GM19240 (cell line): ENCODE data around the gene ANKRD55.
"Not testable (repeated sequence)": the region's sequence is repeated elsewhere in the genome, so short reads cannot be mapped to it uniquely, and the experiment has no call there.

Experiments used
- DNase-seq: peaks from one replicate; pipeline ENCODE4 v3.0.0; 2011; ENCODE audit warnings: low spot score; ENCODE audit not compliant: insufficient read length

Gene ANKRD55

DNA sequence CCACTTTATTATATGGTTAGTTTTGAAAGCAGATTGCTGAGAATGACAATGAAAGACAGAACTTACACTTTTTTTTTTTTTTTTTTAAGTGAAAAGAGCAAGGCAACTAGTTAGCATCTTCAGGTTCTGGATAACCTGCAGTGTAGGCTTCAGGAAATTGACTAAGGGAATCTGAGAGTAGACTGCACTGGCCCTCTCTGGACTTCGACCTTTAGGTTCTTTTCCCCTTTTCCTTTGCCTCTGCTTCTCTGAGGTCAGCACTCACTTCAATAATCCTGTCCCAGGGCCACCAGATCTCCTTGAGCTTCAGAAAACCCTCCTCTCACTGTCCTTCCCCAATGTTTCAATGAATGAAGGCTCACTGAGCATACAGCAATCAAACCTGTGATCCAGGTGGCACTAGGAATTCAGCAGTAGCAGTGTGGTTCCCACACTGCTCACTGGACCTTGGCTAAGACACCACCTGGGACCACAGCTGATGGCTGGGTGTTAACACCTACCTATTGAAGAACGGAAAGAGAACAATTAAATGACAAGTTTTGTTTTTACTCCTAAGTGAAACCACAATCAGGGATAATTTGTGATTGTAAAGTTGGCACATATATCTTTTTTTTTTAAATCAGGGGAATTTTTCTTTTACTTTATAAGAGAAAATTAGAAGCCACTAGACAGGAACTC is 152.6 kb downstream of the ANKRD55 start:
- DNase-seq = no peak

GRCh38 chr5:56079157-56079500 is 154.0 kb downstream of the ANKRD55 start:
- DNase-seq = not testable (repeated sequence)

GRCh38 chr5:56078278-56079156 is 154.6 kb downstream of the ANKRD55 start:
- no peak for DNase-seq

GRCh38 chr5:56077796-56078233 is 155.3 kb downstream of the ANKRD55 start:
- no peak for DNase-seq

DNA sequence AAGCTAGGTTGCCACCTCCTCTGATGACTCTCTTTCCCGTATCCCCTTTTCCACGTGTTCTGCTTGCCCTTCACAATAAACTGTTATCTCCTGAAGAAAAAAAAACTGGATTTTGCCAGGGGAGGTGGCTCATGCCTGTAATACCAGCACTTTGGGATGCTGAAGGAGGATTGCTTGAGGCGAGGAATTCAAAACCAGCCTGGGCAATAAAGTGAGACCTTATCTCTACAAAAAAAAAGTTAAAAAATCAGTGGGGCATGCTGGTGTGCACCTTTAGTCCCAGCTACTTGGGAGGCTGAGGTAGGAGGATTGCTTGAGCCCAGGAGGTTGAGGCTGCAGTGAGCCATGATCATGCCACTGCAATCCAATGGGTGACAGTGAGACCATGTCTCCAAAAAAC is 156.6 kb downstream of the ANKRD55 start:
- DNase-seq = no peak

- no peak for DNase-seq
These were observed 157.8 kb downstream of the ANKRD55 start for GRCh38 chr5:56075361-56075760.

DNA sequence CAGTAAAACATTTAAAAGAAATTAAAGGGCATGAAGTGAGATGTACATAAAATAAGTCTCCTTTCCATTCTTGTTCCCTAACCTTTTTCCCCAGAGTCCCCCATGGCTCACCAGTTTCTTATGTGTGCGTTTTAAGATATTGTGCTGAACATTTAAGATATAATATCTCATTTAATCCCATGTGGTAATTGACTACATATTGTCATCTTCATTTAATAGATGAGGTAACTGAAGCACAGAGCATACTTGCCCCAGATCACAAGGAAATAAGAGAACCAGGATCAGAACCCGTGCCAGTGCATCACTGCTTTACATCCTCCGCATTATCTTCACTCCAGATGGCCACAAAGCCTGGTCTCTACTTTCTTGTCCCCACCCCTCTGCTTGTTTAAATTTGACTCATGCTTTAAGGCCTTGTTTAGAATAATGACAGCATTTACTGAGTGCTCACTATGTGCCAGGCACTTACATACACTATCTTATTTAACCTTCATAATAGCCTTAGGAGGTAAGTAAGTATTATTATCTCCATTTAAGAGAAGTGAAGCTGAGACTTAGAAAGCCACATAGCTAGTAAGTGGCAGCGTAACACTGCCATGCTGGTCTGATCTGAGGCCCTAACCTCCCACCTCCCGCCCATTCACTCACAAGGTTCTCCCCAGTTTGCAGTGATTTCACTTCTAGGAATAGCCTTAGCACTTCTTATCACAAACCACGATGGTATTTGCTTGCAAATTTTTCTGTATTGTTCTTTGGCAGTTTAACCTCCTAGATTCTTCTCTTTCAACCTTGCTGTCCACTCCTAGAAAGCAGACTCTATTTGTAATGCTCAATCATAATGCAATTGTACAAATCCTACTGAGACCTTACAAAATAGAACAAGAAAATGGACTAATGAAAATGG is 160.0 kb downstream of the ANKRD55 start:
- DNase-seq = no peak

DNA sequence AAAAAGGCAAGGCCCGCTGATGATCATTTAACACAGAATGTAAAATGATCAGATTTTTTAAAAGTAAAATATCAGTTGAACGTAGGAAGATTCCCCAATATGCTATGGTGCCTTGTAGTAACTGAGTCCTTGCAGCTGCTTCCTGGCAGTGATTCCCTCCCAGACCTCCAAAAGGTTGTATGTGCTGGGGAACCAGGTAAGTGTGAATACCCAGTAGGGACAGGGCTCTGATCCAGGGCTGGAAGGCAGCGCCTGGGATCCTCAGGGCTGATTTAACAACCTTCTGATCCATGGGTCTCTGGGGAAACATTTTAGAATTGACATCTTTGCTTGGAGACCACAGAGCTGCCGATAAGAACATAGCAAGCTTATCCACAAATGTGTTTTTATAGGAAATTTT is 161.7 kb downstream of the ANKRD55 start:
- no peak for DNase-seq

DNA sequence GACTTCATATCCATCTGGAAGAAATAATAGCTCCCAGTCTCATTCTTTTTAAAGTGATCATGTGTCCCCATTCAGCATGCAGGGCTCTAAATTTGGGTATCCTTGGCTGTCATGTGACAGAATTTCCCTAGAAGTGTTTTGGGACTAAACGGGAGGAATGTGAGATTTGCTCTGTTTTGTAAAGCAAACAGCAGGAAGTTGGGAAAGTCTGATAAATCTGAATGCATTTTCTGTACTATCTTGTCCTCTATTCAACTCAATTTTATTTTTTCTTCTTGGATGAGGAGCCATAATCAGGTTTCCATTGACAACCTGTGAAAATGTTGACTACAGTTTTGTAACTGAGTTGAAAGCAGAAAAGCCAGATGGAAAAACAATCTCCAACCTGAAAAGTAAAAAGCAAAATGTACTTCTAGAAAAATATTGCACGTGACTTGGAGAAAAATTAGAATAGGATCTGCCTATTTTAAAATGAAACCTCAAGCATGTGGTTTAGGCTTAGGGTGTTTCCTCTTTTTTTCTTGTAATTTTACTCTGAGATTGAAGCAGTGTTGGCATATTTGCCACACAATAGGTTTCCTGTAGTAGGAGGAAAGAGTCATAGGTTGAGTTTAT is 162.2 kb downstream of the ANKRD55 start:
- no peak for DNase-seq

- DNase-seq = no peak
These were observed 163.4 kb downstream of the ANKRD55 start for GRCh38 chr5:56069652-56070226.

DNA sequence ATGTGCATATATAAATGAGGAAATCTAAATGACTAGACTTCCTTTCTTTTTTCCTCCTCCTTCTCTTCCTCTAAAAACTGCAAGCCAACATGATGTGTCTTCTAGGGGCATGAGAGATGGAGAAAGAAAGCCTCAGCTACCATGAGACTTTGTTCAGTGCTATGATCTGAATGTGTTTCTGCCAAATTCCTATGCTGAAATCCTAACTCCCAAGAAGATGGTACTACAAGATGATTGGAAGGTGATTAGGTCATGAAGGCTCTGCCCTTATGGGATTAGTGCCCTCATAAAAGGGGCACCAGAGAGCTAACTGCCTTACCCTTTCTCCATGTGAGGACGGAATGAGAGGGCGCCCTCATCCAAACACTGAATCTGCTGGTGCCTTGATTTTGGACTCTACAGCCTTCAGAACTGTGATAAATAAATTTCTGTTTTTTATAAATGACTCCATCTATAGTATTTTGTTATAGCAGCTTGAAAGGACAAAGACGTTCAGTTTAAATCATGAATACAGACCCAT is 166.1 kb downstream of the ANKRD55 start:
- no peak for DNase-seq

- no peak for DNase-seq
These were observed 168.1 kb downstream of the ANKRD55 start for GRCh38 chr5:56064984-56065383.

GRCh38 chr5:56060276-56061110 is 172.6 kb downstream of the ANKRD55 start:
- no peak for DNase-seq

DNA sequence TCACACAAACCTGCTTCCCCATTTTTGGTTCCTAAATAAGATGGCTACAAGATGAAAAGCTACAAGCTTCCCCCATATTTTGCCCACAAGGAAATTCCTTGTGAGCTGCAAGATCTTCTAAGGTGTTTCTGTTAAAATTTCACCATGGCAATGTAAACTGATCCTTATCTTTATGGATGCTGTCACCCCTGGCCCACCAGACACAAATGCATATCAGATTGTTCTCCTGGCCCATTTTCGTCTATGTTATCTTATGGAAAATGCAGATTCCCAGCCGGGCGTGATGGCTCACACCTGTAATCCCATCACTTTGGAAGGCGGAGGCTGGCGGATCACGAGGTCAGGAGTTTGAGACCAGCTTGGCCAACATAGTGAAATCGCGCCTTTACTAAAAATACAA is 173.3 kb downstream of the ANKRD55 start:
- no peak for DNase-seq

DNA sequence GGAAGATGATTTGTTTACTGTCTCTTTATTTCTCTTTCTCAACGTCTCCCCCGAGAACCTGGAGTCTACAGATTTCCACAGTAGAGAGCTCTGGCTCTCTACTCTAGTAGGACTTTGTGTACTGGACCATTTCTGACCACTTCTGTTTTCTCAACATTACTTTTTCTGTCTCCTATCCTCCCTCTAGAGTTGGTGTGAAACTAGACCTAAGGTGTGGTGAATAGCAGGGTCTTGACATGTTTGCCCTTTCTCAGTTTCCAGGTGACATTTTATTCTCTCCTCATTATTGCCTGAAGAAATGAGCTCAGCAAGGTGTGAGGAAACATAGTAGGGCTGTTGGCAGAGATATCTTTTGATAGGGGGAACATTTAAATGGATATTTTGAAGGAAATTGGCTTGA is 176.3 kb downstream of the ANKRD55 start:
- no peak for DNase-seq

DNA sequence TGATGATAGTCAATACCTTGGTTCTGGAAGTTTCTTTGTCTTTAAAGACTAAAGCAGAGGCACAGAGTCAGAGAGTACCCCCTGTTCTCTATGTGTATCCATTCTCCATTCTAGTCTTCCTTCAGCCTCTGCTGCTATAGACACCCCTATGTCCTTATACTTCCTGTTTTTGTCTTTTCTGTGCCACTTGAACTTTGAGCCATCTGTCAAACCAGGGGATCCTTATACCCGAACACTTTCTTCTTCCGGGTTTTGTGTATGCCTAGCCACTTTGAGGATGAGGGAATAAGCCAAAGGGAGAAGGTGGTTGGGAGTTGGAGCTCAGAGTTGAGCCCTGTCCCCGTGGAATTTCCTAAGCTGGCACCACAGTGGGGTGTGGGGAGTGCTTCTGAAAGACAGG is 177.3 kb downstream of the ANKRD55 start:
- no peak for DNase-seq

DNA sequence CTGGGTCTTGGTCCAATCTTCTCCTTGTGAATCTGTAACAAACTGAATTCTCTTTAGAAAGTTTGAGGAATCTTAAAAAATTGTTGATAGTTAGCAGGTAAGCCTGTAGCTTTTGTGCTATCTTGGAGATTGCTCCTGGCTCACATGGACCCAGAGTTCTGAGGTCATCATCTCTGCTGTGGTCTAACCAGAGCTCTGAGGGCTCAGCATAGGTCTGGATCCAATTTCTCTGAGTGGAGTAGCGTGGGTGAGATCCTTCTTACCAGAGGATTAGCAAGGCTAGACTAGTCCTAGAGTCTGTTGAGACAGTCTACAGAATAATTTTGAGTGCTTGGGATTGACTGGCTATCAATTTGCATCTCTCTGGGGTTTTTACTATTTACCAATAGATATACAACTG is 177.8 kb downstream of the ANKRD55 start:
- DNase-seq = no peak

GRCh38 chr5:56054666-56055065 is 178.5 kb downstream of the ANKRD55 start:
- DNase-seq = no peak

DNA sequence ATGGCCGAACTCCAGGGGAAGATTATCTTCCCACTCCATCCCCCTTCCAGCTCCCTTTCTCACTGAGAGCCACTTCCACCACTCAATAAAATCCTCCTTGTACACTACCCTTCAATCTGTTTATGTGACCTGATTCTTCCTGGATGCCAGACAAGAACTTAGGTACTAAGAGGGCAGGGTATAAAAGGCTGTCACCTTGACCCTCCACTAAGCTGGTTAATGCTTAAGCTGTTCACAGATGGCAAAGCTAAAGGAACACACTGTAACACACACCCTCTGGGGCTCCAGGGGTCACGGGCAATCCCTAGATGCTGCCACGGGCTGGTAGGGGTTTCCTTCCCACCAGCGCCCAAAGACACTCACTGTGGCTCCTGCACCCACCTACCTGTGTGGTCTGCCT is 179.8 kb downstream of the ANKRD55 start:
- DNase-seq = no peak

GRCh38 chr5:56052735-56053134 is 180.4 kb downstream of the ANKRD55 start:
- no peak for DNase-seq
